ENCODE results near the gene FMNL1. TPM values are rescaled to one million over a fixed set of nuclear protein-coding genes. Genes with fewer than 3 reads are reported as not detected.

FMNL1 gene
- total and polyA plus RNA-seq, 7 donors: 8.9 to 35.5 (median 11.0) TPM

DNA sequence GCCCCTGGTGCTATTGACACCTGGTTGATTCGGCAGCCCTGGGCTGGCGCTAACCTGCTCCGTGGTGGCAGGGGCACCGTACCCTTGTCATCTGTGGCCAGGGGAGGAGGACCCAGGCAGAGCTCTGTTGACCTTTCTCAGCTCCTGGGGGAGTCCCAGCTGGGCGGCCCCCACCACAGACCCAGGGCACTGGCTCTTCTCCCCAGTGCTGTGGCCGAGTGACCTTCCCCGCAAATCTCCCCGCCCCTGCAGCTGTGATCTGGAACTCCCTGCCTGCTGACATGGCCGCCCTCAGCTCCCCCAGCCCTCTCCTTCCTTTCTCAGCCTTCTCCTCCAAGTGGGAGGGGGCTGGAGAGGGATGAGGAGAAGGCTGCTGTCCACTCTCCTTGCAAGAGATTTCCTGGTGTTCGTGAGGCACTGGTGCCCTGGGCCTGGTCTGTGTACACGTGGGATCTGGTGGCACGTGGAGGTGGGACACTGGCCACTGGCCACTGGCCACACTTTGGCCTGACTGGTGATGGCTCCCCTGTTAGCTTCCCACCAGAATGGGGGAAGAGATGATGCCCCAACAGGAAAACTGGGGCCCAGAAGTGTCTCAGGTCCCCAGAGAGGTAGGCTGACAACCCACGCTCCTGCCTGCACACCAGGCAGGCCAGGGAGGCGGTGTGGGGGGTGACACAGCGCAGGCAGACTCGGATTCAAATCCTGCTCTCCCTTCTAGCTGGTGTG is 8.2 kb downstream of the FMNL1 start:
- WGBS, 2 donors: 70 to 79% methylated on average over 16 of the region's 16 CpGs
- no peak overlapping the region for H3K4me3 ChIP-seq
- no peak for DNase-seq
- TF ChIP-seq, protein P1, sequence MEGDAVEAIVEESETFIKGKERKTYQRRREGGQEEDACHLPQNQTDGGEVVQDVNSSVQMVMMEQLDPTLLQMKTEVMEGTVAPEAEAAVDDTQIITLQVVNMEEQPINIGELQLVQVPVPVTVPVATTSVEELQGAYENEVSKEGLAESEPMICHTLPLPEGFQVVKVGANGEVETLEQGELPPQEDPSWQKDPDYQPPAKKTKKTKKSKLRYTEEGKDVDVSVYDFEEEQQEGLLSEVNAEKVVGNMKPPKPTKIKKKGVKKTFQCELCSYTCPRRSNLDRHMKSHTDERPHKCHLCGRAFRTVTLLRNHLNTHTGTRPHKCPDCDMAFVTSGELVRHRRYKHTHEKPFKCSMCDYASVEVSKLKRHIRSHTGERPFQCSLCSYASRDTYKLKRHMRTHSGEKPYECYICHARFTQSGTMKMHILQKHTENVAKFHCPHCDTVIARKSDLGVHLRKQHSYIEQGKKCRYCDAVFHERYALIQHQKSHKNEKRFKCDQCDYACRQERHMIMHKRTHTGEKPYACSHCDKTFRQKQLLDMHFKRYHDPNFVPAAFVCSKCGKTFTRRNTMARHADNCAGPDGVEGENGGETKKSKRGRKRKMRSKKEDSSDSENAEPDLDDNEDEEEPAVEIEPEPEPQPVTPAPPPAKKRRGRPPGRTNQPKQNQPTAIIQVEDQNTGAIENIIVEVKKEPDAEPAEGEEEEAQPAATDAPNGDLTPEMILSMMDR (IDR thresholded peaks at IDR 0.05): no peak
- TF ChIP-seq POLR2A (IDR thresholded peaks at IDR 0.05) (no peak), POLR2AphosphoS5 (IDR thresholded peaks at IDR 0.05) (no peak), EP300 (IDR thresholded peaks at IDR 0.05) (no peak)
- intact Hi-C loops (cut with DNase I): no loop called here
- peak overlapping the region; percentile 62 to 79 (median 70) for H3K27ac ChIP-seq
- H3K4me1 ChIP-seq: peaks cover 0 to 21% (median 11%) of the 10 kb centered on the region in 4 donors
- H3K27me3 ChIP-seq: peaks cover 0 to 8% (median 0%) of the 10 kb centered on the region in 3 donors
- no peaks in the 10 kb centered on the region for H3K36me3 ChIP-seq
- no peaks in the 10 kb centered on the region for H3K9me3 ChIP-seq

DNA sequence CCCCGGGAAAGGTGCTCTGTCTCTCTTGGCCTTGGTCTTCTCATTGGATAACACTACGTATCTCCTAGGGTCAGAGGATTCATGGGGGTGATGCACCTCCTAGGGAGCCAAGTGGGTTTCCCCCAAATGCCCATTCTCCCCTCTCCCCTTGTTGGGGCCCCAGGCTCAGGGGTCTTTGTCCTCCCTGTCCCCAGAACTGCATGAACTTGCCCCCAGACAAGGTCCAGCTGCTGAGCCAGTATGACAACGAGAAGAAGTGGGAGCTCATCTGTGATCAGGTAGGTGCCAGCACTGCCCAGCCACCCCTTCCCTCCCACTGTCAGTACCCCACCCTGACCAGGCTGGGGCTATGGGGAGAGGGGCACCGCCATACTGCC is 8.7 kb downstream of the FMNL1 start:
- Histone ChIP-seq H3K4me3 (no peak overlapping the region), H3K36me3 (no peaks in the 10 kb centered on the region), H3K4me1 (peaks cover 0 to 21% (median 11%) of the 10 kb centered on the region in 4 donors), H3K9me3 (no peaks in the 10 kb centered on the region), H3K27ac (peak overlapping the region; percentile 62 to 79 (median 70)), H3K27me3 (peaks cover 0 to 8% (median 0%) of the 10 kb centered on the region in 3 donors)
- DNase-seq: no peak
- WGBS, 2 donors: 83 to 90% methylated on average over 4 of the region's 4 CpGs
- TF ChIP-seq POLR2A (IDR thresholded peaks at IDR 0.05): no peak
- TF ChIP-seq EP300 (IDR thresholded peaks at IDR 0.05): no peak
- TF ChIP-seq POLR2AphosphoS5 (IDR thresholded peaks at IDR 0.05): no peak
- TF ChIP-seq, protein P1 (IDR thresholded peaks at IDR 0.05): no peak
- intact Hi-C loops (cut with DNase I): no loop called here

DNA sequence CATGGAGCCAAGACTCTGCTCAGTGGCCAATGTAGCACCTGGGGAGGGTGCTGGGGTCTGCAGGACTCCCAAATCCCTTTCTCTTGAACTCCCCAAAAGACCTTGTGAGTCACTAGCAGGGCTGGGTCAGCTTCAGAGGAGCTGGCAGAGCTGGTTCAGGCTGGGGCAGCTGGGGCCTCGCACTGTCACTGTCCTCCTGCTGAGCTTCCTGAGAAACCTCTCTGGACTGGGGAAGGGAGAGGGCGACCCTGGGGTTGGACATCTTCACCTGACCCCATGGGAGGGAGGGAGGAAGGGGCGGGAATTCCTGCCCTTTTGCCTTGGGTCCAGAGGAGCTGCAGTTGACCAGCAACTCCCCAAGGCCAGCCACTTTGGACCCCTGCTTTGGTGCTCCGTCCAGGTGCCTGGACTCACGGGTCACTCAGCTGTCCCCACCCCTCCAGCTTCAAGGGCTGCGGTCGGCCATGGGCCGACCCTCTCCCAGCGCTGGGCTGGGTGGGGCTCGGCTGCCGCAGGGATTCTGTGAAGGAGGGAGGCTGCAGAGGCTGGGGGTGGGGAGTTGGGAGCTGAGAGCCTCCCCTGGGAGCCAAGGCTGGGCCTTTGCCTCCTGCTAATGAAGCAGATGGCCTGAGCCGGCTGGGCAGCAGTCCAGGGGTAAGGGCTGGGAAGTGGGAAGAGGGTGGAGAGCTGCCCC is 9.2 kb downstream of the FMNL1 start:
- peak overlapping the region; percentile 62 to 79 (median 70) for H3K27ac ChIP-seq
- no peaks in the 10 kb centered on the region for H3K9me3 ChIP-seq
- intact Hi-C loops (cut with DNase I): no loop called here

DNA sequence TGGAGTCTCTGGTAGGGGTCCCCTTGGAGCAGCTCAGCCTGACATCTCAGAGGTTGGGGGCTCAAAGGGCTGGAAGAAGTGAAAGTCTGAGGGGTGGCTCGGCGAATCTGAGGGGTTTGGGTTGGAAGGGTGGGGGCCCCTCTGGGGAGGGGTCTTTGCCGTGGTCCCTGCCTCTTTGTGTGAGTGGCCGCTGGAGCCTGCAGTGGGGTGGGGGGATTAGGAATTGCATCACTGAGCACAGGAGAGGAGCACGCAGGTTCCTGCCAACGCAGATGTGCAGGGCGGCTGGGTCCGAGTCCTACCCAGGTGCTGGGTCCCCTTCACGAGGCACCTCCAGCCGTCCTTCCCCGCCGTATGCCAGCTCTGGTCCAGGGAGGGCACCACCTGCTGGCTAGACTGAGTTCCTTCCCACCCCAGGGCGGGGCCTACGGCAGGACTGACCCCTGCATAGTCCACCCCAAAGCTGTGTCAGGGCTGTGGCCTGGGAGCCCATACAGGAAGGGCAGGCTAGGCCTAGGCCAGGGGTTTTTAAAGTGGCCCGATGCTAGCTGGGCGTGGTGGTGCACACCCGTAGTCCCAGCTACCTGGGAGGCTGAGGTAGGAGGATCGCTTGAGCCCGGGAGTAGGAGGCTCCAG is 9.9 kb downstream of the FMNL1 start:
- 49 to 72% methylated on average over 19 of the region's 19 CpGs for WGBS, 2 donors
- peak; percentile 66 for DNase-seq
- intact Hi-C loops (cut with DNase I): no loop called here
- Histone ChIP-seq H3K9me3 (no peaks in the 10 kb centered on the region), H3K4me3 (no peak overlapping the region), H3K4me1 (peaks cover 0 to 21% (median 11%) of the 10 kb centered on the region in 4 donors), H3K36me3 (no peaks in the 10 kb centered on the region), H3K27me3 (peaks cover 0 to 17% (median 0%) of the 10 kb centered on the region in 3 donors), H3K27ac (peak overlapping the region in 1 of 4 donors; percentile 79)
- TF ChIP-seq POLR2A (IDR thresholded peaks at IDR 0.05): no peak
- no peak for TF ChIP-seq POLR2AphosphoS5 (IDR thresholded peaks at IDR 0.05)
- TF ChIP-seq EP300 (IDR thresholded peaks at IDR 0.05): no peak
- TF ChIP-seq, protein P1 (IDR thresholded peaks at IDR 0.05): no peak

More for the DNA sequence above, 9.2 kb downstream of the FMNL1 start:
- no peak for TF ChIP-seq EP300 (IDR thresholded peaks at IDR 0.05)
- TF ChIP-seq, protein P1 (IDR thresholded peaks at IDR 0.05): no peak
- no peak for TF ChIP-seq POLR2A (IDR thresholded peaks at IDR 0.05)
- TF ChIP-seq POLR2AphosphoS5 (IDR thresholded peaks at IDR 0.05): no peak
- Histone ChIP-seq H3K27me3 (peaks cover 0 to 10% (median 0%) of the 10 kb centered on the region in 3 donors), H3K36me3 (no peaks in the 10 kb centered on the region), H3K4me3 (no peak overlapping the region), H3K4me1 (peaks cover 0 to 21% (median 11%) of the 10 kb centered on the region in 4 donors)
- 37 to 60% methylated on average over 12 of the region's 12 CpGs for WGBS, 2 donors
- peak; percentile 68 for DNase-seq
